NCI-H2196 treated with DMSO at 0.1 percent for 48 hours (cell line): ENCODE data around the gene ZMYM4.

Experiments
- DNase-seq: peaks from one replicate; lab custom pipeline; 2025; ENCODE audit not compliant: unreplicated experiment; lab: John Stamatoyannopoulos, UW

Gene ZMYM4

DNA sequence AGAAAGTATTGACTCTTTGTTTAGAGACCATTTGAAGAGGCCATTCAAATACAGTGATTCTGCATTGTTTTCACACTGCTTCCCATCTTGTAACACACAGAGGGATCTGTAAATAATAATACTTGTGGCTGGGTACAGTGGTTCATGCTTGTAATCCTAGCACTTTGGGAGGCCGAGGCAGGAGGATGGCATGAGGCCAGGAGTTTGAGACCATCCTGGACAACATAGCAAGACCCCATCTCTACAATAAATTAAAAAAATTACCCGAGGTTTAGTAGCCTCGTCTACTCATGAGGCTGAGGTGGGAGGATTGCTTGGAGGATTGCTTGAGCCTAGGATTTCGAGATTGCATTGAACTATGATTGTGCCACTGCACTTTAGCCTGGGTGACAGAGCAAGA, 5.7 kb downstream of the ZMYM4 start:
- no peak for DNase-seq

DNA sequence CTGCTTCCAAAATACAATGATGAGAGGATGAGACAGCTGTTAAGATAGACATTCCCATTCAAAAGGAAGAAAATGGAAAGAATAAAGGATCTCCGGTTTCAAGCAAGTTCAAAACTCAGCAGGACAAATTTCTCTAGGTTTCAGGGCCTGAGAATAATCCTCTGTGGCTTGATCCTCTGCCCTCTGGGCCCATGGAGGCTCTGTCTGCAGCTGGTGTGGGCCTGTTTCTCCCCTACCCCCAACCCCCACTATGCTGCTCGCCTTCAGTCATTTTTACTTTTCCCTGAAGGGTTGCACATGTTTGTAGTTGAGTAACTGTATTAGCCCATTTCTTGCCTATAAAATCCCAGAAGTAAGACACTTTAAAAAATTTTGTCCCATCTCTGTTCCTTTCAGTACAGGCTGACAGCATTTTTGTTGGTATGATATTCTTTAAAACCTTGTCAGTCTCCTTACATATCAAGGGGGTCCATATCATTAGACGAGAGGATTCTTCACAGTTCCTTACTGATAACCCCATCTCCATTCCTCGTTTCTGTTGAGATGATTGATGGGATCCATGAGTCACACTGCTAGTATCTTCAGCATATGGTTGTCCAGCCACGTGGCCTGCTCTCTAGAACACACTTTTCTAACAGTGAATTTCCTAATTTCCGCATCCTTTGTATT, 10.5 kb downstream of the ZMYM4 start:
- DNase-seq: no peak

DNA sequence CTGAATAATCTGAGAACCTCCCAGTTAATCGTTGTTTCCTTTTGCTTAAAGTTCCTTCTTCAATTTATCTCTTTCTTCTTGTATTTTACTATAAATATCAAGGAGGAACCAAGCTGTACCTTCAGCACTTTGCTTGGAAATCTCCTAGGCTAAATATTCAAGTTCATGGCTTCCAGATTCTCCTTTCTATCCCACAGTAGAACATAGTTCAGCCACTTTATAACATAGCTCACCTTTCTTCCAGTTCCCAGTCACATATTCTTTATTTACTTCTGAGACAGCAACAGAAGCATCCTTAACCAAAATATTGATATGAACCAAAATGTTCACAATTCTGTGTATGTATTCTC, 11.0 kb downstream of the ZMYM4 start:
- no peak for DNase-seq

DNA sequence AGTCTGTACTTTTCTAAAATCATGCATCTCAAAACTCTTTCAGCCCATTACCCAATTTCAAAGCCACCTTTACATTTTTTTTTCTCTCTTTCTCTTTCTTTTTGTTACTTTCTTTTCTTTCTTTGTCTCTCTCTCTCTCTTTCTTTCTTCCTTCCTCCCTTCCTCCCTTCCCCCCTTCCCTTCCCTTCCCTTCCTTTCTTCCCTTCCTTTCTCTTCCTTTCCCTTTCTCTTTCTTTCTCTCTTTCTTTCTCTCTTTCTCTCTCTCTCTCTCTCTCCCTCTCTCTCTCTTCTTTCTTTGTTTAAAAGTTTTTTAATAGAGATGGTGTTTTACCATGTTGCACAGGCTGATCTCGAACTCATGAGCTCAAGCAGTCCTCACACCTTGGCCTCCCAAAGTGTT, 11.5 kb downstream of the ZMYM4 start:
- no peak for DNase-seq

DNA sequence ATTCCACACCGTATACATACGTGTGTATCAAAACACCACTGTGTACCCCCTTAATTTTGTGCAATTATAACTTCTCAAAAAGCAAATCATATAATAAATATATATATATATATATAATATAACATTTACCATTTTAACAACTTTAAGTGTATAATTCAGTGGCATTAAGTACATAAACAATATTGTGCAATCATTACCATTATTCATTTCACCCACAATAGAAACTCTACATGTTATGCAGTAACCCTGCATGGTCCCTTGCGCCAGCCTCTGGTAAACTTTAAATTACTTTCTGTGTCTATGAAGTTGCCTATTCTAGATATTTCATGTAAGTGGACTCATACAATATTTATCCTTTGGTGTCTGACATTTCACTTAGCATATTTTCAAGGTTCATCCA, 13.1 kb downstream of the ZMYM4 start:
- DNase-seq: no peak

DNA sequence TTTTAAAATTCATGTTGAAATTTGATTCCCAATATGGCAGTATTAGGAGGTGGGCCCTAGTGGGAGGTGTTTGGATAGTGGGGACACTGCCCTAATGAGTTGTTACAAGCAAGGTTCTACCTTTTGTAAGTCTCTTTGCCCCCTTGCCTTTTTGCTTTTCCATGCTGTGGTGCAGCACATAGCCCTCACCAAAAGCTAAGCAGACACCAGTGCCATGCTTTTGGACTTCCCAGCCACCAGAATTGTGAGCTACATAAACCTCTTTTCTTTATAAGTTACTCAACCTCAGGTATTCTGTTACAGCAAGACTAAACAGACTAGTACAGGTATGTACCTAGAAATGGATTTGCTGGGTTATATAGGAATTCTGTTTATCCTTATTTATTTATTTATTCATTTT, 13.7 kb downstream of the ZMYM4 start:
- DNase-seq: no peak

DNA sequence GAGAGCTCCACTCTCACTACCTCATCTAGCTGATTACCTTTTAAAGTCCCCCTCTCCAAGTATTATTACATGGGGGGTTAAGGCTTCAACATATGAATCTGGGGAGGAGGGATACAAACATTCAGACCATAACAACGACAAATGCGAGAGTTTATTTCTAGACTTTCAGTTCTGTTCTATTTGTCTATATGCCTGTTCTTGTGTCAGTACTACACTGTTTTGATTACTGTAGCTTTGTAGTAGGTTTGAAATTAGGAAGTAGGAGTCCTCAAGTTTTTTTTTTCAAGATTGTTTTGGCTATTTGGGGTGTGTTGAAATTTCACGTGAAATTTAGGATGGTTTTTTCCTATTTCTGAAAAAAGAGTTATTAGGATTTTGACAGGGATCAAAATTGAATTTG, 16.3 kb downstream of the ZMYM4 start:
- no peak for DNase-seq

DNA sequence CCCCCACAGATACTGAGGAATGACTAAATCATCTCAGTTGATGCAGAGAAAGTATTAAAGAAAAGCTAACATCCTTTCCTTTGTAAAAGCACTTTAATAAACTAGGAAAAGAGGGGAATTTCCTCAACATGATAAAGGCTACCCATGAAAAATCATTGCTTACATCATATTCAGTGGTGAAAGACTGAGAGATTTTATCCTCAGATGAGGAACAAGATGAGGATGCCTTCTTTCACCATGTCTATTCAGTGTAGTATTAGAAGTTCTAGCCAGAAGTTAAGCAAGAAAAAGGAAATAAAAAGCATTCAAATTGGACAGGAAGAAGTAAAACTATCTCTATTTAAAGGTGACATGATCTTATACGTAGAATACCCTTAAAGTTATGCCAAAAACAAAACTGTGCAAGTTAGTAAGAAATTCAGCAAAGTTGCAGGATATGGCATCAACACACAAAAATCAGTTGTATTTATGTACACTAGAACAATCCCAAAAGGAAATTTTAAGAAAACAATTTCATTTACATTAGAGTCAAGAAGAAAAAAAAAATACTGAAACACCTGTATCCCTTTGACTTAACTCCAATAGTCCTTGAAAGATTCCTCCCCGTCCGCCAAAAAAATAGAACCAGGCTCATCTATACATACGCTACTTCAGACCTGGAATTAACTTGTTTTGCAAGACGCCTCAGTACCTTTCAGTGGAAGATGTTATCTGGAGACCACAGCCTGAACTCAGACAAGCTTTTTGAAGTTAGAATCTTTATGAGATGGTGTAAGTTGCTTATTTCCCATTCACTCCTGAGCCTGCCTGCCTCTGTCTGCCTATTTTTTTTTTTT, 17.5 kb downstream of the ZMYM4 start:
- DNase-seq: no peak

DNA sequence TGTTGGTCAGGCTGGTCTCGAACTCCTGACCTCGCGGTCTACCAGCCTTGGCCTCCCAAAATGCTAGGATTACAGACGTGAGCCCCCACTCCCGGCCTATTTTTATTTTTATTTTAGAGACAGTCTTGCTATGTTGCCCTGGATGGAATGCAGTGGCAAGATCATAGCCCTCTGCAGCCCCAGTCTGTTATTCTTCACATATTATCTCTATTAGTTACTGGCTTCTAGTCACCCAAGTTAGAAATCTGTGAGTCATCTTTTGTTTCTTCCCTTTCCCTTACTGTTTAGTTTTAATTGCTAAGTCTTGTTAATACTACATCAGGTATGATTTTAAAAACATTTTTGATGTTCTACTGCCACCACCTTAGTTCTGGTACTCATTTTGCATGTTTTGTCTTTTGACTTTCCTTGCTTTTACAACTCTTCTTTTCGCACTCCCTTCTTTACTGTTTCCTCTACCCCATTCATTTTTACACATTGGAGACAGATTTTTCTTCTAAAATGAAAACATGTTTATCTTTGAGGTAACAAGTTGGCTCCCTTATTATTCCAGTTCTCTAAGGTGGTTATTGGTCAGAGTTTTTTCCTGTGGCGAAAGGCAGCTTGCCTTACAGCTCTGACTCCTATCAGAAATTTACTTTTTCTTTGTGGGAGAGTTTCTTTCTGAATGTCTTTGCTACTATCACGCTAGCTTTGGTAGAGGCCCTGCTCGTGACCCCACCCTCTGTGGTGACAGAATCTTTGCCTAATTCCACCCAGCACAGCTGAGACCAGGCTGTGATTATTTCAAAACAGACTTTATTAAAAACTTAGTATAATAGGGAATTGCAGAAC, 19.5 kb downstream of the ZMYM4 start:
- DNase-seq: no peak

DNA sequence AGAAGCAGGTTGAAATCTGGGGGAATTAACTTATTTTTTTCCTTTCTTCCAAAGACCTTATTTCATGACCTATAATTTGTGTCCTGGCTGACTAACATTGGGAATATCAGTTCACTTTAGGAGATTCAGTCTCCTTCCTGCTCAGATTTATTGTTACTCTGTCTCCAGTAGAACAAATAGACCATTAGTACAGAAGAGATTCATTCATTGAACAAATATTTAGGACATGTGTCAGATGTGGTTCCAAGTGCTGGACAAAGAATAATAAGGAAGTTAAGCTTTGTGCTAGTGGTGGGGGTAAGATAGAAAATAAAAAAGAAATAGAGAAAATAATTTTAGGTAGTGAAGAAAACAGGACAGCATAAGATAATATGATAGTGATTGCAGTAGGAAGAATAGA, 20.3 kb downstream of the ZMYM4 start:
- DNase-seq: no peak

DNA sequence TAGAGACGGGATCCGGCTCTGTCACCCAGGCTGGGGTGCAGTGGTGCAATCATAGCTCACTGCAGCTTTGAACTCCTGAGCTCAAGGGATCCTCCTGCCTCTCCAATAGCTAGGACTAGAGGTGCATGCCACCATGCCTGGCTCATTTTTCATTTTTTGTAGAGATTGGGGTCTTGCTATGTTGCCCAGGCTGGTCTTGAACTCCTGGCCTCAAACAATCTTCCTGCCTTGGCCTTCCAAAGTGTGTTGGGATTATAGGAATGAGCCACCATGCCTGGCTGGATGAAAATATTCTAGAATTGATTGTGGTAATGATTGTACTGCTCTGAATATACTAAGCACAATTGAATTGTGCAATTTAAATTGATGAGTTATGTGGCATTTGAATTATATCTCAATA, 21.9 kb downstream of the ZMYM4 start:
- DNase-seq: no peak

DNA sequence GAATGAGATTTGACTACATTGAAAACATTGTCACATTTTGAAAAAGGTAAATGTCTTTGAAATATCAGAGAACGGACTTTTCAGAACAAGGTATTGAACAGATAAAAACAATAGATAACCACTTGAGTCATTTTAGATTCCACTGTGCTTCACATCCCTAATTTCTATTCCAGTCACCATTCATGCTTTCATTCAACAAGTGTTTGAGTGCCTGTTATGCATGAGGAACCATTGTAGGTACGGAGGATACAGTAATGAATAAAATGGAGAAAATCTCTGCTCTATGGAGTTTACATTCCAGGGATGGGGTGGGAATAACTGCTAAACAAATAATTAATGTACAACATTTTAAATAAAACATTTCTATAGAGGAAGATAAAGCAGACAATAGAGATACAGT, 26.3 kb downstream of the ZMYM4 start:
- DNase-seq: no peak

DNA sequence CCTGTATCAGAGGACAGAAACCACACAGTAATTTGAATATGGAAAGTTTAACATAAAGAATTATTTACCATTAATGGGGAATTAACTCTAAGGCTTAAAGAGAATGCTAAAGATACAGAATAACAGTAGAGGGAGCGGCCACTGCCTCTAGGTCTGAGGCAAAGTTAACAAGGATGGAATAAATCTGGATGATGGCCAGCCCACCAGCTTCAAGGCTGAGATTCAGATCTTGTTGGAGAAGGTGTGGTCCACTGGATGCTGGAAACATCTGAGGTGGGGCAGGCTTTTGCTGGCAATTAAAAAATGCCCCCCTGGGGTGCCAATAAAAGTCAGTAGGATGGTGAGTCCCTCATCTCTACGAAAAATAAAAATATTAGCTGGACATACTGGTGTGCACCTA, 29.4 kb downstream of the ZMYM4 start:
- no peak for DNase-seq

DNA sequence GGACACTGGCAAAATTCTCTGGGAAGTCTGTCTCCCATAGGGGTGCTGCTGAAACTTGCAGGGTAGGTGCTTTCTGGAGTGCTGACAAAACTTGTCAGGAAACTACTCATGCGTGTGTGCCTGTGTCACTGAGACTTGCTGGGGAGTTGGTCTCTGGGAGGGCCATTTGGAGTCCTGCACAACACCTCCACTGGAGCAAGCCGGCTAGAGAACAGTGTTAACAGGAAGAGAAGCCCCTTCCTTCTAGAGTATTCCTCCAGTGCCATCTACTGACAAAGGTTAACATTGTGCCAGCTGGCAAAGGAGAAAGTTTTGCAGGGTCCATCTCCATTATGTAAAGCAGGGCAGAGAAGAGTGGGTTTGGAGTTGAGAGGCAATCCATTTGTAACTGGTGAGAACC, 30.0 kb downstream of the ZMYM4 start:
- DNase-seq: no peak

DNA sequence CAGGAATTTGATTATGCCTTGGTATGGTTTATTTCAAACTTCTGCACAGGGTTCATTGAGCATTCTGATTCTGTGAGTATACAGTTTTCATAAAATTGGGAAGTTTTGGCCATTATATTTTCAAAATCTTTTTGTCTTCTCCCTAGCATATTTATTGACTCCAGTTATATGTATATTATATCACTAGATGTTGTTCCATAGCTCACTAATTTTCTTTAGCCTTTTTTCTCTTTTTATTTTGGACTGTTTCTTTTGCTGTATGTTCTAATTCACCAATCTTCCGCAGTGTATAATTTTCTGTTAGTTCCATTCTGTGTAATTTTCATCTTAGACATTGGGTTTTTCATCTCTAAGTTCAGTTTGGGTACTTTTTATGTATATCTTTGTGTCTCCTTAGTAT, 31.9 kb downstream of the ZMYM4 start:
- no peak for DNase-seq

DNA sequence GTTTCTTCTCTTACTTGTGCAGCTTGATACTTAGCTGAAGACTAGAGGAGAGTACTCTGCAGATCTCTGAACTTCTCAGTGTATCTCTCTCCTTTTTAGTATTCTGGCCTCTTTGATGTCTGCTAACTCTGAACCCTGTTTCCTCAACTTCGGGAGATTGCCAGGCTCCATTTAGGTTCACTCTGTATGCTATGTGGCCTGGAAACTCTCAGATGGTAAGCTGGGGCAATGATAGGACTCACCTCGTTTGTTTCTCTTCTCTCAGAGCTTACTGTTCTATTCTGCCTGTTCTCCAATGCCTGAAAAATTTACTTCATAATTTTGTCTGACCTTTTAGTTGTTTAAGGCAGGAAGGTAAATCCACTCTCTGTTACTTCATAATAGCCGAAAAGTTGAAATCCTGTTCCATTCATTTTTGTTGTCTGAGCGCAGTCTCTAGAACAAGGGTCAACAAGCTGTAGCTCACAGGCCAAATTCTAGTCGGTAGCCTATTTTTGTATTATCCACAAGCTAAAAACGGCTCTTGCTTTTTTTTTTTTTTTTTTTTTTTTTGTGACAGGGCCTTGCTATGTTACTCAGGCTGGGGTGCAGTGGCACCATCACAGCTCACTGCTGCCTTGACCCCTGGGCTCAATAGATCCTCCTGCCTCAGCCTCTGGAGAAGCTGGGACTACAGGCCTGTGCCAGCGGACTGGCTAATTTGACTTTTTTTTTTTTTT, 33.3 kb downstream of the ZMYM4 start:
- no peak for DNase-seq

DNA sequence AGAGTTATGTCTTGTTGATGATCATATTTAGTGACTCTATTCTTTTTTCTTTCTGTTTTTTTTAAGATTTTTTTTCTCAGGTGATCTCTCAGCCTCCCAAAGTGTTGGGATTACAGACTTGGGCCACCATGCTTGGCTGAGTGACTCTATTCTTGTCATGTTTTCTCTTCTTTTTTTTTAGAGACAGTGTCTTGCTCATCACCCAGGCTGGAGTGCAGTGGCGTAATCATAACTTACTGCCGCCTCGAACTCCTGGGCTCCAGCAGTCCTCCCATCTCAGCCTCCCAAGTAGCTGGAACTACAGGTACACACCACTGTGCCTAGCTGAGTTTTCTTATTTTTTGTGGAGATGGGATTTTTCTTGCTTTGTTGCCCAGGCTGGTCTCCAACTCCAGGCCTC, 36.9 kb downstream of the ZMYM4 start:
- no peak for DNase-seq

DNA sequence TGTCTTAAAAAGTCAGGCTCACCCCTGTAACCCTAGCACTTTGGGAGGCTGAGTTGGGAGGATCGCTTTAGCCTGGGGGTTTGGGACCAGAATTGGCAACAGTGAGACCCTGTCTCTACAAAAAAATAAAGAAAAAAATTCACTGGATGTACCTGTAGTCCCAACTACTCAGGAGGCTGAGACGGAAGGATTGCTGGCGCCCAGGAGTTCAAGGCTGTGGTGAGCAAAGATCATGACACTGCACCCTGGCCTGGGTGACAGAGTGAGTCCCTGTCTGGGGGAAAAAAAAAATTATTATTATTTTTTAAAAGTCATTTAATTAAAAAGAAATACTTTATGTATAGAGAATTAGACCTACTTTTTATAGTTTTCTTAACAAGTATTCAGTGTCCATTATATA, 47.1 kb downstream of the ZMYM4 start:
- no peak for DNase-seq

DNA sequence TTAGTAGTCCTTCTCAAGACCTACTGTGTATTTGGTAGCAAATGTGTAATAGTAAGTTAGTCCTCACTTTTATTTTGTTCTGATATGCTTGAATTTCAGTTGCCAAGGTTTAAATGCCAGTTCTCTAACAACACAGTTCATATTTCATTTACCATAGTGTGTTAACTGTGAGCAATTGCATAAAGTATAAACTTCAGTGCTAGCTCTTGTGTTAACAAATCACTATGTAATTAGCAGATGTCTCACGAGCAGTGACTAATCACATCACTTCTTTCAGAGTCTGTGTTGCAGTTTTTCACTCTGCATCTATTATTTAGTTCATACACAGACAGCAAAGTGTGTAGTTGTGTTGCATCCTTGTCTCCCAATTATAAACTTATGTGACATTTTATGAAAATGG, 47.8 kb downstream of the ZMYM4 start:
- DNase-seq: no peak

DNA sequence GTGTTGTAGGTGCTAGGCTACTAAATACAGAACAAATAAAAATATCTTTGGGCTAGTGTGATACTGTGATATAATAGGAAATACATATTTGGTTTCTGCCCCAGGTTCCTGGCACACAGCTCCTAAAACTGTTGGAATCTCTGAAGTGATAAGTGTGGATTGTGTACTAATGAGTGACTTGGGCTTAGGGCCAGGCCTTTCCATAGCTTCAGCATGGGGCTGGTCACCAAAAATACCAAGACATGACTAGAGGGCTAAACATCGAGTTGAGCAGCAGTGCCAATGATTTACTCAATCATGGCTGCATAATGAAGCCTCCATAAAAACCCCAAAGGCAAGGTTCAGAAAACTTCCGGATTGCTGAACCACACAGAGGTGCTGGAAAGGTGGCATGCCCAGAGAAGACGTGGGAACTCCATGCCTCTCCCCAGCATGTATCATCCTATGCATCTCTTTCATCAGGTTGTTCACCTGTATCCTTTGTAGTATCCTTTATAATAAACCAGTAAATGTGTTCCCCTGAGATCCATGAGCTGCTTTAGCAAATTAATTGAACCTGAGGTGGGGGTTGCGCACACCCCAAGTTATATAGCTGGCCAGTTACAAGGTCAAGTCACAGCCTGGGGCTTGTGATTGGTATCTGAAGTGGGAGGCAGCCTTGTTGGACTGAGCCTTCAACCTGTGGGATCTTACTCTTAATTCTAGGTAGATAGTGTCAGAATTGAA, 51.6 kb downstream of the ZMYM4 start:
- DNase-seq: no peak

DNA sequence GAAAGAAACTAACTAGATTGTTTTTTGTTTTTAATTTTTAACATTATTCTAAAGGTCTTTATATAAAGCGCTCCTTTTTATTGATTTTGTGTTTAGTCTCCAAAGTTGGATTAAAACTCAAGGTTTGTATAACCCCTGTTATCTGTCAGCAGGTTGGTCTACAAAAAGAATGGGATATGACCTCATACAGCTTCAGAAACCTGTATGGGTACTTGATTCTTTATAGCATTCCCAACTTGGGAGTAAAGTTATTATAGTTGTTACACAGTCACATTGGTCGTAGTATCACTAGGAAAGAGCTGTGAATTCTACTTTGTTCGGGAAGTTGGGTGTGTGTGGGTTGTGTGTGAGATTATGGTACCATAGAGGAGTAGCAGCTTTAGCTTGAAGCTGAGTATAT, 52.4 kb downstream of the ZMYM4 start:
- no peak for DNase-seq
